HG02938 (cell line): ENCODE data around the gene EHD2.
"Not testable (repeated sequence)": the region's sequence is repeated elsewhere in the genome, so short reads cannot be mapped to it uniquely, and the experiment has no call there.

Source experiments
- ATAC-seq: cut with Tn5 transposase; IDR thresholded peaks from one replicate; pipeline ENCODE4 v1.9.1; 2021; ENCODE audit warnings: mild to moderate bottlenecking, moderate library complexity; ENCODE audit not compliant: unreplicated experiment

EHD2 gene

DNA sequence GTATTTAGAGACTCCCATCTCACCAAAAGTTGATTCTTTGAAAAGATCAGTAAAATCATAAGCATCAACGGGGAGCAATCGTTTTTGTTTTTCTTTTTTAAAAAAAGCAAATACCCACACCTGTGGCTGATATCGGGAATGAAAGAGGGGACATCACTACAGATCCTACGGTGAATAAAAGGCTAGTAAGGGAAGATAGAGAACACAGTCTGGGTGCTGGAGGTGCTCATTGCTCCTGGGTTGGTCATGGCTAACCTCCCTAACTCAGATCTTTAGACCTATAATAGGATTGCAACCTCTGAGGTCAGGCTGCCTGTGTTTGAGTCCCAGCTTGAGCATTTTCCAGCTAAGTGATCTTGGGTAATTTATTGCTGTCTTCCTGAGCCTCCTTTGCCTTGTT lies 1.1 kb downstream of the EHD2 start:
- ATAC-seq: no peak

GRCh38 chr19:47714855-47715254 lies 1.6 kb downstream of the EHD2 start:
- not testable (repeated sequence) for ATAC-seq

- ATAC-seq: no peak
Measured at GRCh38 chr19:47716270-47716937, 3.2 kb downstream of the EHD2 start.

DNA sequence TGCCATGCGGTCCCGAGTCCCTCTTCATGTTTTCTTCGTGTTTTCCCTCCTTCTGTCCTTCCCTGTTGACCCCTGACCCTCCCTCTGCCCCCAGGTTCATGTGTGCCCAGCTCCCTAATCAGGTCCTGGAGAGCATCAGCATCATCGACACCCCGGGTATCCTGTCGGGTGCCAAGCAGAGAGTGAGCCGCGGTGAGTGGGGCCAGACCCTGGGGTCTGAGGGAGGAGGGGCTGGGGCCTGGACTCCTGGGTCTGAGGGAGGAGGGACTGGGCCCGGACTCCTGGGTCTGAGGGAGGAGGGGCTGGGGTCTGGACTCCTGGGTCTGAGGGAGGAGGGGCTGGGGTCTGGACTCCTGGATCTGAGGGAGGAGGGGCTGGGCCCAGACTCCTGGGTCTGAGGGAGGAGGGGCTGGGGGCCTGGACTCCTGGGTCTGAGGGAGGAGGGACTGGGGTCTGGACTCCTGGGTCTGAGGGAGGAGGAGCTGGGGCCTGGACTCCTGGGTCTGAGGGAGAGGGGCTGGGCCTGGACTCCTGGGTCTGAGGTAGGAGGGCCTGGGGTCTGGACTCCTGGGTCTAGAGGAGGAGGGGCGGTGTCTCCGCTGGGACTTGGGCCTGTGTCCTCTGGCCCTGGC lies 5.3 kb downstream of the EHD2 start:
- not testable (repeated sequence) for ATAC-seq

GRCh38 chr19:47719047-47719859 lies 6.0 kb downstream of the EHD2 start:
- no peak for ATAC-seq

DNA sequence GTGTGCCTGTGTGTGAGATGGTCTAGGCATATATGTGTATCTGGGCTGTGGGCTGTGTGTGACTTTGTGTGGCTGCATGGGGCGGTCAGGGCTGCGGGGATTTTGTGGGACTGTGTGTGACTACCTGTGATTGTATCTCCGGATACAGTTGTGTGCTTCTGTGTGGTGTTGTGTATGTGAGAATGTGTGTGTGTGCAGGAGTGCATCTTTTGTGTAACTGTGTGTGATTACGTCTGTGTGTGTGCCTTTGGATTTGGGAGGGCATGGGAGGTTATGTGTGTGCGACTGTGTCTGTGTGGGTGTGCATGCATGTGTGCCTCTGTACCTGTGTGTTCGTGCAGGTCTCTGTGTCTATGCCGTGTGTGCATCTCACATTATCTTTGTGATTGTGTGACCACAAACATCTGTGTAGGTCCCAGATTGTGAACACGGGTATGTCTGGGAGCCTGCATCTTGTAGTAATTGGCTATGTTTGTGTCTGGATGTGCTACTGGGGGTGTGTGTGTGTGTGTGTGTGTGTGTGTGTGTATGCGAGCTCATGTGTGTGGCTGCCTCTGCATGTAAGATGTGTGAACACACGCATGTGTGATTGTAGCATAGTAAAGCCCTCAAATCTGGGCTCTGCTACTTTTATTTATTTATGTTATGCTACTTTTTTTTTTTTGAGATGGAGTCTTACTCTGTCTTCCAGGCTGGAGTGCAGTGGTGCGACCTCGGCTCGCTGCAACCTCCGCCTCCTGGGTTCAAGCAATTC lies 7.6 kb downstream of the EHD2 start:
- ATAC-seq: no peak

GRCh38 chr19:47723581-47723940 lies 10.3 kb downstream of the EHD2 start:
- no peak for ATAC-seq

DNA sequence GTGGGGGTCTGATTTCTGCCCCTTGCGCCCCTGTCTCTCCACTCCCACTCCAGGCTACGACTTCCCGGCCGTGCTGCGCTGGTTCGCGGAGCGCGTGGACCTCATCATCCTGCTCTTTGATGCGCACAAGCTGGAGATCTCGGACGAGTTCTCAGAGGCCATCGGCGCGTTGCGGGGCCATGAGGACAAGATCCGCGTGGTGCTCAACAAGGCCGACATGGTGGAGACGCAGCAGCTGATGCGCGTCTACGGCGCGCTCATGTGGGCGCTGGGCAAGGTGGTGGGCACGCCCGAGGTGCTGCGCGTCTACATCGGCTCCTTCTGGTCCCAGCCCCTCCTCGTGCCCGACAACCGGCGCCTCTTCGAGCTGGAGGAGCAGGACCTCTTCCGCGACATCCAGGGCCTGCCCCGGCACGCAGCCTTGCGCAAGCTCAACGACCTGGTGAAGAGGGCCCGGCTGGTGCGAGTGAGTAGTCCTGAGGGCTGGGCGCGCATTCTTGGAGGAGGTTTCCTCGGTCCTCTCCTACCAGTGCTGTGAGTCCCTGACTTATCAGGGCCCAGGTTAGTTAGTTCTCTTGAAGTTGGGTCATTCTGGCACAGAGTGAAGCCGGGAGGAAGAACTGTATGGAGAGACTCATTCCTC lies 12.7 kb downstream of the EHD2 start:
- ATAC-seq: no peak

GRCh38 chr19:47726467-47726866 lies 13.2 kb downstream of the EHD2 start:
- ATAC-seq: no peak

DNA sequence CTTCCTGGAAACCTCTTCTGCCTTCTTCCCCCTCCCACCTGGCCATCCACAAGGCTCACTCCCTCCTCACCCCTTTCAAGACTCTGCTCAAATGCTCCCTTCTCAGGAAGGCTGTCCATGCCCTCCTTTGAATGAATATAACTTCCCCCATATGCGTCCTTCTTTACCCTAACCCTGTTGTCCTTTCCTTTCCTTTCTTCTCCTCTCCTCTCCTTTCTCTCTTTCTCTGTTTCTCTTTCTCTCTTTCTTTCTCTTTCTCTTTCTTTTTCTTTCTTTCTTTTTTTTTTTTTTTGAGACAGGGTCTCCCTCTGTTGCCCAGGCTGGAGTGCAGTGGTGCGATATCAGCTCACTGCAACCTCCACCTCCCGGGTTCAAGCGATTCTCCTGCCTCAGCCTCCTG lies 15.1 kb downstream of the EHD2 start:
- not testable (repeated sequence) for ATAC-seq

- ATAC-seq: no peak
Measured at GRCh38 chr19:47729468-47729798, 16.2 kb downstream of the EHD2 start.

GRCh38 chr19:47729799-47730520 lies 16.7 kb downstream of the EHD2 start:
- ATAC-seq: no peak

DNA sequence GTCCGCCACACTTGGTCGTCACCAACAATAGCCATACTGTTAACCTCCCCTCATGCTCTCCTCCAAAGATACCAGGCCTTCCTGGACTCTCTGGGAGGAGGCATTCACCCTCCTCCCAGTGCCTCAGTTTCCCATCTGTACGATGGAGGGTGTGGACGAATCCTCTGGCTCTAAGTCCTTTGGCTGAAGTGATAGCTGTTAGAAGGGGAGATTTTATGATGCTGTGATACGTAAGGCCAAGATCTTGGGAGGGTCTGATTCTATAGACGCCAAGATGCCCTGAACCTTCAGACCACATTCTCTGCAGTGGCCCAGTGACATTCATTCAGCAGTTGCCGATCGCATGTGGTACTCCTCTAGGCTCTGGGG lies 17.3 kb downstream of the EHD2 start:
- no peak for ATAC-seq

- ATAC-seq: no peak
Measured at GRCh38 chr19:47730910-47731309, 17.7 kb downstream of the EHD2 start.

DNA sequence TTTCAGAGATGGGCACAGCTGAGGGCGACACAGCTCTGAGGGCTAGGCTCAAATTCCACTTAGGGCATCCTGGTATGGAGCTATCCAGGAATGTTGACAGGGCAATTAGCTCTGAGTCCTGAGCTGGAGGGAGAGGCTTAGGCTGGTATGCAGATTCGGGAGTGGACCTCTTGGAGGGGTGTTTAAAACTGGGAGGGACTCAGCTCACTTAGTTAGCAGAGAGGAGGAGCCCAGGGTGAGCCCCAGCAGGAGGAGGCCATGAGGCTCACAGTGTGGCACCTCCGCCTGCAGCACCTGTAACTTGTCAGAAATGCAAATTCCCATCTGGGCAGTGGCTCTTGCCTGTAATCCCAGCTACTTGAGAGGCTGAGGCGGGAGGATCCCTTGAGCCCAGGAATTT lies 21.9 kb downstream of the EHD2 start:
- no peak for ATAC-seq

DNA sequence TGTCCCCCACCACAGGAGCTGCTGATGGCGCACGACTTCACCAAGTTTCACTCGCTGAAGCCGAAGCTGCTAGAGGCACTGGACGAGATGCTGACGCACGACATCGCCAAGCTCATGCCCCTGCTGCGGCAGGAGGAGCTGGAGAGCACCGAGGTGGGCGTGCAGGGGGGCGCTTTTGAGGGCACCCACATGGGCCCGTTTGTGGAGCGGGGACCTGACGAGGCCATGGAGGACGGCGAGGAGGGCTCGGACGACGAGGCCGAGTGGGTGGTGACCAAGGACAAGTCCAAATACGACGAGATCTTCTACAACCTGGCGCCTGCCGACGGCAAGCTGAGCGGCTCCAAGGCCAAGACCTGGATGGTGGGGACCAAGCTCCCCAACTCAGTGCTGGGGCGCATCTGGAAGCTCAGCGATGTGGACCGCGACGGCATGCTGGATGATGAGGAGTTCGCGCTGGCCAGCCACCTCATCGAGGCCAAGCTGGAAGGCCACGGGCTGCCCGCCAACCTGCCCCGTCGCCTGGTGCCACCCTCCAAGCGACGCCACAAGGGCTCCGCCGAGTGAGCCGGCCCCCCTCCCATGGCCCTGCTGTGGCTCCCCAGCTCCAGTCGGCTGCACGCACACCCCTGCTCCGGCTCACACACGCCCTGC lies 27.8 kb downstream of the EHD2 start:
- no peak for ATAC-seq

DNA sequence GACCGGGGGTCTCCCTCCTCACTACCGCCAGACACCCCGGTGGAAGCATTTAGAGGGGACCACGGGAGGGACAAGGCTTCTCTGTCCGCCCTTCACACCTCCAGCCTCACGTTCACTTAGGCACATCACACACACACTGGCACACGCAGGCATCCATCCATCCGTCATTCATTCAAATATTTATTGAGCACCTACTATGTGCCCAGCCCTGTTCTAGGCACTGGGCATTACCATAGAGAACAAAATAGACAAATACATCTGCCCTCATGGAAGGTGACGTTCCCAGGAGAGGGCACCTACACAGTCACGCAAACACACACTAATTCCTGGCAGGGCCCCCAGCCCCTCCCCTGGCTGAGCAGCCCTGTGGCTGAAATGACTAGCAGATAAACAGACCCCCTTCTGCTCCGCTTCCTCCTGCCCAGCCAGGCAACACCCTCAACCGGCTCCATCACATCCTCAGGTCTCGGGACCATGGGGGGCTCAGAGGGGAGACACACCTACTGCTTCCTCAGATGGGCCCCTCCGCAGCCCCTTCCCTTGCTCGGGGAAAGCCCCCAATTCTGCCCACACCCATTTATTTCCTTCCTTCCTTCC lies 28.4 kb downstream of the EHD2 start:
- no peak for ATAC-seq

DNA sequence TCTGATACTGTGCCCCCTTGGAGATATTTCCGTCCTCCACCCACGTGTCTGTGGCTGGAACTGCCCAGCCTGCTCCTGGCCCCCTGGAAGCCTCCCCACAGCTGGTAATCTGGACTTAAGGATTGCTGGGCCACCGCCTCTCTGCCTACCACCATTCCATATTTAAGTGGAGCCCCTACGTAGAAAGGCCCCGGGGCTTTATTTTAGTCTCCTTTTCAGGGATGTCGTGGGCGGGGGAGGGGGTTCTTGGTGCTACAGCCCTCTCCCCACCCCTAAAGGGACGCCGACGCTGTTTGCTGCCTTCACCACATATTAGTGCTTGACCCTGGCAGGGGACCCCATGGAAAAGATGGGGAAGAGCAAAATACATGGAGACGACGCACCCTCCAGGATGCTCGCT lies 29.4 kb downstream of the EHD2 start:
- no peak for ATAC-seq
